OCI-LY1 (cell line): ENCODE data around the gene COA1.

Source experiments
- CTCF ChIP-seq: fragments of 200-600 bp; sonication (generic), shearing (Covaris generic); IDR thresholded peaks from 2 replicates; pipeline ENCODE4 v1.5.1; 2017; ENCODE audit warnings: mild to moderate bottlenecking, antibody characterized with exemption, low read length, moderate library complexity, mixed read lengths
- EZH2 ChIP-seq: fragments of 200-600 bp; sonication (generic), shearing (Covaris generic); IDR thresholded peaks from 2 replicates; pipeline ENCODE4 v1.8.0; 2017; ENCODE audit warnings: borderline replicate concordance, mixed run types, mild to moderate bottlenecking, antibody characterized with exemption, low read length, moderate library complexity, mixed read lengths

GRCh38 chr7:43692582-43693373 lies 36.5 kb downstream of the COA1 start:
- no peak for TF ChIP-seq EZH2
- TF ChIP-seq CTCF: no peak
